Upper lobe of right lung (tissue), 1 donor: ENCODE results near the gene SPHK2. TPM values are rescaled to one million over a fixed set of nuclear protein-coding genes. Genes with fewer than 3 reads are reported as not detected.

ENCODE experiments used
- ATAC-seq: fragments of 200-7000 bp; cut with Tn5 transposase; one replicate; pipeline ENCODE4 v1.9.1; 2020; ENCODE audit warnings: mild to moderate bottlenecking, moderate library complexity
- DNase-seq: peaks from one replicate; pipeline ENCODE4 v3.0.0-alpha.2; 2020
- H3K27ac ChIP-seq: fragments of 200-600 bp; one replicate; pipeline ENCODE4 v1.8.0; 2022
- H3K27me3 ChIP-seq: fragments of 200-600 bp; one replicate; pipeline ENCODE4 v1.8.0; 2022; ENCODE audit warnings: mild to moderate bottlenecking
- H3K36me3 ChIP-seq: fragments of 200-600 bp; one replicate; pipeline ENCODE4 v1.8.0; 2022
- H3K4me1 ChIP-seq: fragments of 200-600 bp; one replicate; pipeline ENCODE4 v1.8.0; 2022
- H3K4me3 ChIP-seq: fragments of 200-600 bp; one replicate; pipeline ENCODE4 v1.8.0; 2022; ENCODE audit warnings: mild to moderate bottlenecking
- H3K9me3 ChIP-seq: fragments of 200-600 bp; one replicate; pipeline ENCODE4 v1.8.0; 2022
- intact Hi-C: fragments of 100-400 bp; cut with DNase I; formaldehyde crosslinking; loops from one replicate; pipeline ENCODE4 v1.11.0; 2022
- total RNA-seq: library from RNA; stranded (reverse); fragmentation: NEBNext Ultra II Directional; extraction: Animal tissue kit (Norgen Biotek cat#: 25700); gene quantifications from one replicate; pipeline ENCODE4 v1.2.1, GENCODE V29; 2021
- TF ChIP-seq, protein P1 (sequence below): fragments of 200-600 bp; IDR thresholded peaks from one replicate; pipeline ENCODE4 v1.8.0; 2022; ENCODE audit warnings: antibody characterized with exemption
- donor health status: DM: no; HTN: yes; CAD: no; lungs with severe emphysema.

Gene SPHK2
- total RNA-seq, 1 donor from 2014 or later = 23.3 TPM

GRCh38 chr19:48670699-48671445 lies 51.6 kb downstream of the SPHK2 start:
- DNase-seq = no peak
- H3K36me3 ChIP-seq = no peaks in the 10 kb centered on the region
- no peak for ATAC-seq
- TF ChIP-seq, protein P1, sequence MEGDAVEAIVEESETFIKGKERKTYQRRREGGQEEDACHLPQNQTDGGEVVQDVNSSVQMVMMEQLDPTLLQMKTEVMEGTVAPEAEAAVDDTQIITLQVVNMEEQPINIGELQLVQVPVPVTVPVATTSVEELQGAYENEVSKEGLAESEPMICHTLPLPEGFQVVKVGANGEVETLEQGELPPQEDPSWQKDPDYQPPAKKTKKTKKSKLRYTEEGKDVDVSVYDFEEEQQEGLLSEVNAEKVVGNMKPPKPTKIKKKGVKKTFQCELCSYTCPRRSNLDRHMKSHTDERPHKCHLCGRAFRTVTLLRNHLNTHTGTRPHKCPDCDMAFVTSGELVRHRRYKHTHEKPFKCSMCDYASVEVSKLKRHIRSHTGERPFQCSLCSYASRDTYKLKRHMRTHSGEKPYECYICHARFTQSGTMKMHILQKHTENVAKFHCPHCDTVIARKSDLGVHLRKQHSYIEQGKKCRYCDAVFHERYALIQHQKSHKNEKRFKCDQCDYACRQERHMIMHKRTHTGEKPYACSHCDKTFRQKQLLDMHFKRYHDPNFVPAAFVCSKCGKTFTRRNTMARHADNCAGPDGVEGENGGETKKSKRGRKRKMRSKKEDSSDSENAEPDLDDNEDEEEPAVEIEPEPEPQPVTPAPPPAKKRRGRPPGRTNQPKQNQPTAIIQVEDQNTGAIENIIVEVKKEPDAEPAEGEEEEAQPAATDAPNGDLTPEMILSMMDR = no peak
- no peaks in the 10 kb centered on the region for H3K27me3 ChIP-seq
- H3K27ac ChIP-seq = no peak overlapping the region
- intact Hi-C loops = no loop called here
- H3K9me3 ChIP-seq = no peaks in the 10 kb centered on the region
- H3K4me3 ChIP-seq = no peak overlapping the region
- peaks cover 6% of the 10 kb centered on the region for H3K4me1 ChIP-seq

DNA sequence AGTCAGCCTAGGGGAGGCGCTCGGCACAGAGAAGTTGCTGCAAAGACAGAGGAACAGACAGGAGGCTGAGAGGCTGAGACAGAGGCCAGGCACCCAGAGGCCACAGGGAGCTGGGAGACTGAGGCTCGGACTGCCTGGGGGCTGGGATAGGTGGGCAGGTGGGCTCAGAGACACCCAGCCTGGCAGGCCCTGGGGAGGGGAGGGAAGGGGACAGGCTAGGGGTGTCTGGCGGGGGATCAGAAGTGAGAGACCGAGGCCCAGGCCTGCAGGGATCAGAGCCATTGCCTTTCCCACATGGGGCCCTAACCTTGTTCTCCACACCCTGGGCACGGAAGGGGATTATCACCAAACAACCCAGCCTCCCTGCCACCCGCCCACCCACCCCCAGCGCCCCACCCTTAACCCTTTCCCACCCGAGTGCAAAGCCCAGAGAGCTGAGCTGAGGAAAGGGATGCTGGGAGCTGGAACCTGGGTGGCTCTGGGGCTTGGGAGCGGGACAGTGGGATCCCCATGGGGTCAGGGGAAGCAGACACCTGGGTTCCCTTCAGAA lies 52.2 kb downstream of the SPHK2 start:
- H3K36me3 ChIP-seq = no peaks in the 10 kb centered on the region
- H3K27ac ChIP-seq = no peak overlapping the region
- no peak overlapping the region for H3K4me3 ChIP-seq
- TF ChIP-seq, protein P1 = no peak
- DNase-seq = no peak
- peaks cover 6% of the 10 kb centered on the region for H3K4me1 ChIP-seq
- H3K27me3 ChIP-seq = no peaks in the 10 kb centered on the region
- intact Hi-C loops = no loop called here
- no peaks in the 10 kb centered on the region for H3K9me3 ChIP-seq
- no peak for ATAC-seq

DNA sequence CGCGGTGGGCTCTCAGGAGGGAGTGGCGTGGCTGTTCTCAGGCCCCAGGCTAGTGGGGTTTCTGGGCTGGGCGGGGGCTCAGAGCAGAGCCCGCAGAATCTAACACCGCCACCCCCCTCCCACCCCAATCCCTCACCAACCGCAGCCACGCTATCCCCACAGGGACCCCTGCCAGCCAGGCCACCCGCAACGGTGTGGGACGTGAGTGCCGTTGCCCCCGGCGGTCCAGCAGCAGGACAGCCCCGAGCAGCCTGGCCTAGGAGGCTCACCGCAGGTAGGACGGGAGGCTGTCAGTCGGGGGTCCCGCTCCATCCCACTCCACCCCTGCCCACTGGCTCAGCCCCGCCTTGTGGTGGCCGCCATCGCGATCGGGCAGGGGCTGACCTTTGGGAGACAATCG lies 53.7 kb downstream of the SPHK2 start, which contains the start of gene NTN5:
NTN5 (minus strand) TSS at position 24 of the 400 bp plus-strand sequence. CDS start 2,031 bp downstream, outside the sequence.
- TF ChIP-seq, protein P1 = no peak
- H3K4me1 ChIP-seq = peaks cover 6% of the 10 kb centered on the region
- no peak for DNase-seq
- intact Hi-C loops = no loop called here
- no peak within 1 kb of the TSS for H3K4me3 ChIP-seq
- H3K9me3 ChIP-seq = no peaks in the 10 kb centered on the region
- ATAC-seq = no peak
- no peaks in the 10 kb centered on the region for H3K36me3 ChIP-seq
- H3K27me3 ChIP-seq = no peaks in the 10 kb centered on the region
- H3K27ac ChIP-seq = no peak within 1 kb of the TSS

GRCh38 chr19:48673436-48674100 lies 54.3 kb downstream of the SPHK2 start:
- TF ChIP-seq, protein P1 = no peak
- DNase-seq = no peak
- ATAC-seq = no peak
- Histone ChIP-seq H3K27ac (no peak overlapping the region), H3K4me3 (no peak overlapping the region), H3K36me3 (no peaks in the 10 kb centered on the region), H3K27me3 (no peaks in the 10 kb centered on the region), H3K4me1 (peaks cover 10% of the 10 kb centered on the region), H3K9me3 (no peaks in the 10 kb centered on the region)
- intact Hi-C loops = no loop called here

GRCh38 chr19:48674216-48674809 lies 55.0 kb downstream of the SPHK2 start:
- Histone ChIP-seq H3K4me3 (no peak overlapping the region), H3K4me1 (peaks cover 10% of the 10 kb centered on the region), H3K27me3 (no peaks in the 10 kb centered on the region), H3K9me3 (no peaks in the 10 kb centered on the region), H3K36me3 (no peaks in the 10 kb centered on the region), H3K27ac (no peak overlapping the region)
- TF ChIP-seq, protein P1 = no peak
- intact Hi-C loops = no loop called here
- ATAC-seq (no peak), DNase-seq (no peak)
